Measurements from ENCODE around the gene MRPL52. TPM values are rescaled to one million over a fixed set of nuclear protein-coding genes. Genes with fewer than 3 reads are reported as not detected.

The MRPL52 gene
- total and polyA plus RNA-seq, 10 of the 15 experiments (the other 5 are each of a cell fraction or from before 2014, with no cell fraction given) = 51.7 to 541 (median 142) TPM

DNA sequence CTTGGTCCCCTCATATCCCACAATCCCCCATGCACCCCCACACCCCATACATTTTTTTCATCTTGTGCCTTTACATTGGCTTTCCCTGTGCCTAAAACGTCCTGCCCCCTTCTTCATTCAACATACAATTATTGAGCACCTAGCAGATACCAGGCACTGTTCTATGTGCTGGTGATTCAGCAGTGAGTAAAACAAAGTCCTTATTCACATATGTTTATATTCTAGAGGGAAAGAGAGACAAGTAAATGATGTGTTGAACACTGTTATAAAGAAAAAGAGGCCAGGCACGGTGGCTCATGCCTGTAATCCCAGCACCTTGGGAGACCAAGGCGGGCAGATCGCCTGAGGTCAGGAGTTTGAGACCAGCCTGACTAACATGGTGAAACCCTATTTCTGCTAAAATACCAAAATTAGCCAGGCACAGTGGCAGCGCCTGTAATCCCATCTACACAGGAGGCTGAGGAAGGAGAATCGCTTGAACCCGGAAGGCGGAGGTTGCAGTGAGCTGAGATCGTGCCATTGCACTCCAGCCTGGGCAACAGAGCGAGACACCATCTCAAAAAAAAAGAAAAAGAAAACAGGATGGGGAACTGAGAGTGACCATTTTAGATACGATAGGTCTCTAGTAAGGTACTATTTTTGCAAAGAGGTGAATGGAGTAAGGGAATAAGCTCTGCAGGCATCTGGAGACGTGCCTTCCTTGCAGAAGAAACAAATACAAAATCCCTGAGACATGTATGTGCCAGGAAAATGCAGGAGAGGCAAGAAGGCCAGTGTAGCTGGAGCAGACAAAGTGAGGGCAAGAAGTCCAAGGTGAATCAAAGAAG lies 26.6 kb upstream of the MRPL52 start (continued):
- TF ChIP-seq, protein P1, sequence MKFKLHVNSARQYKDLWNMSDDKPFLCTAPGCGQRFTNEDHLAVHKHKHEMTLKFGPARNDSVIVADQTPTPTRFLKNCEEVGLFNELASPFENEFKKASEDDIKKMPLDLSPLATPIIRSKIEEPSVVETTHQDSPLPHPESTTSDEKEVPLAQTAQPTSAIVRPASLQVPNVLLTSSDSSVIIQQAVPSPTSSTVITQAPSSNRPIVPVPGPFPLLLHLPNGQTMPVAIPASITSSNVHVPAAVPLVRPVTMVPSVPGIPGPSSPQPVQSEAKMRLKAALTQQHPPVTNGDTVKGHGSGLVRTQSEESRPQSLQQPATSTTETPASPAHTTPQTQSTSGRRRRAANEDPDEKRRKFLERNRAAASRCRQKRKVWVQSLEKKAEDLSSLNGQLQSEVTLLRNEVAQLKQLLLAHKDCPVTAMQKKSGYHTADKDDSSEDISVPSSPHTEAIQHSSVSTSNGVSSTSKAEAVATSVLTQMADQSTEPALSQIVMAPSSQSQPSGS (IDR thresholded peaks at IDR 0.05; ENCODE audit: low read length) = peak; percentile 53; the same call in 1 of the 2 replicates
- TF ChIP-seq CHD1 (IDR thresholded peaks at IDR 0.05; ENCODE audit: low read depth, low read length) (no peak), MXI1 (IDR thresholded peaks at IDR 0.05; ENCODE audit: low read depth, low read length) (no peak), WRNIP1 (IDR thresholded peaks at IDR 0.05; ENCODE audit: borderline replicate concordance, low read depth, low read length) (no peak), MYB (IDR thresholded peaks at IDR 0.05; ENCODE audit: borderline replicate concordance, low read depth, low read length) (no peak), RB1 (IDR thresholded peaks at IDR 0.05; ENCODE audit: borderline replicate concordance) (no peak), IRF4 (IDR thresholded peaks at IDR 0.05; ENCODE audit: low read depth, low read length) (peak; percentile 58; the same call in 1 of the 2 replicates), MTA2 (IDR thresholded peaks at IDR 0.05; ENCODE audit: low read depth) (peak; percentile 63; the same call in 1 of the 2 replicates), MTA3 (IDR thresholded peaks at IDR 0.05; ENCODE audit: borderline replicate concordance, low read length) (no peak), EGR1 (IDR thresholded peaks at IDR 0.05; ENCODE audit: borderline replicate concordance in 1 of 2, low read depth in 2 of 2, low read length in 2 of 2) (no peak), KLF5 (IDR thresholded peaks at IDR 0.05; ENCODE audit: partially characterized antibody) (no peak), ZNF24 (IDR thresholded peaks at IDR 0.05) (no peak), NFIC (IDR thresholded peaks at IDR 0.05; ENCODE audit: low read depth, low read length) (peak; percentile 85), RCOR1 (conservative IDR thresholded peaks at IDR 0.05; ENCODE audit: low read depth, low read length) (no peak), ZBTB11 (CRISPR knock-in tag; IDR thresholded peaks at IDR 0.05) (no peak), HCFC1 (IDR thresholded peaks at IDR 0.05; ENCODE audit: low read length) (no peak), RAD51 (IDR thresholded peaks at IDR 0.05) (no peak)
- TF ChIP-seq, protein P2, sequence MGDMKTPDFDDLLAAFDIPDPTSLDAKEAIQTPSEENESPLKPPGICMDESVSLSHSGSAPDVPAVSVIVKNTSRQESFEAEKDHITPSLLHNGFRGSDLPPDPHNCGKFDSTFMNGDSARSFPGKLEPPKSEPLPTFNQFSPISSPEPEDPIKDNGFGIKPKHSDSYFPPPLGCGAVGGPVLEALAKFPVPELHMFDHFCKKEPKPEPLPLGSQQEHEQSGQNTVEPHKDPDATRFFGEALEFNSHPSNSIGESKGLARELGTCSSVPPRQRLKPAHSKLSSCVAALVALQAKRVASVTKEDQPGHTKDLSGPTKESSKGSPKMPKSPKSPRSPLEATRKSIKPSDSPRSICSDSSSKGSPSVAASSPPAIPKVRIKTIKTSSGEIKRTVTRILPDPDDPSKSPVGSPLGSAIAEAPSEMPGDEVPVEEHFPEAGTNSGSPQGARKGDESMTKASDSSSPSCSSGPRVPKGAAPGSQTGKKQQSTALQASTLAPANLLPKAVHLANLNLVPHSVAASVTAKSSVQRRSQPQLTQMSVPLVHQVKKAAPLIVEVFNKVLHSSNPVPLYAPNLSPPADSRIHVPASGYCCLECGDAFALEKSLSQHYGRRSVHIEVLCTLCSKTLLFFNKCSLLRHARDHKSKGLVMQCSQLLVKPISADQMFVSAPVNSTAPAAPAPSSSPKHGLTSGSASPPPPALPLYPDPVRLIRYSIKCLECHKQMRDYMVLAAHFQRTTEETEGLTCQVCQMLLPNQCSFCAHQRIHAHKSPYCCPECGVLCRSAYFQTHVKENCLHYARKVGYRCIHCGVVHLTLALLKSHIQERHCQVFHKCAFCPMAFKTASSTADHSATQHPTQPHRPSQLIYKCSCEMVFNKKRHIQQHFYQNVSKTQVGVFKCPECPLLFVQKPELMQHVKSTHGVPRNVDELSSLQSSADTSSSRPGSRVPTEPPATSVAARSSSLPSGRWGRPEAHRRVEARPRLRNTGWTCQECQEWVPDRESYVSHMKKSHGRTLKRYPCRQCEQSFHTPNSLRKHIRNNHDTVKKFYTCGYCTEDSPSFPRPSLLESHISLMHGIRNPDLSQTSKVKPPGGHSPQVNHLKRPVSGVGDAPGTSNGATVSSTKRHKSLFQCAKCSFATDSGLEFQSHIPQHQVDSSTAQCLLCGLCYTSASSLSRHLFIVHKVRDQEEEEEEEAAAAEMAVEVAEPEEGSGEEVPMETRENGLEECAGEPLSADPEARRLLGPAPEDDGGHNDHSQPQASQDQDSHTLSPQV (IDR thresholded peaks at IDR 0.05) = no peak
